ENCODE data around the gene TRIM10.

GRCh38 chr6:30169658-30170614, 8.9 kb upstream of the TRIM10 start:
- TF ChIP-seq POLR2A (IDR thresholded peaks at IDR 0.05; ENCODE audit: low read depth), result no peak
- peak; percentile 44 to 73 (median 48) for TF ChIP-seq CTCF (IDR thresholded peaks at IDR 0.05)
- no peak for TF ChIP-seq POLR2AphosphoS5 (IDR thresholded peaks at IDR 0.05)
